Chondrocyte (in vitro differentiated cells): ENCODE data around the gene CTSE. TPM values are rescaled to one million over a fixed set of nuclear protein-coding genes. Genes with fewer than 3 reads are reported as not detected.
"Not testable (repeated sequence)": the region's sequence is repeated elsewhere in the genome, so short reads cannot be mapped to it uniquely, and the experiment has no call there.

Experiments
- DNase-seq: peaks from one replicate; pipeline ENCODE4 v3.0.0; 2021; ENCODE audit warnings: mixed read lengths, low spot score
- H3K27ac Mint-ChIP-seq: one replicate; pipeline ENCODE4 v1.8.0; 2021; ENCODE audit warnings: mild to moderate bottlenecking, moderate library complexity, mixed read lengths; ENCODE audit not compliant: unreplicated experiment
- H3K27me3 Mint-ChIP-seq: 2 replicates; pipeline ENCODE4 v1.8.0; 2021; ENCODE audit warnings: low read depth, mixed read lengths
- H3K36me3 Mint-ChIP-seq: 2 replicates; pipeline ENCODE4 v1.8.0; 2021; ENCODE audit warnings: low read depth, mixed read lengths
- H3K4me1 Mint-ChIP-seq: 2 replicates; pipeline ENCODE4 v1.8.0; 2021; ENCODE audit warnings: low read depth, mild to moderate bottlenecking, mixed read lengths
- H3K4me3 Mint-ChIP-seq: one replicate; pipeline ENCODE4 v1.8.0; 2021; ENCODE audit warnings: mild to moderate bottlenecking, moderate library complexity, mixed read lengths; ENCODE audit not compliant: unreplicated experiment
- H3K9me3 Mint-ChIP-seq: 2 replicates; pipeline ENCODE4 v1.8.0; 2021; ENCODE audit warnings: low read depth, mixed read lengths
- CTCF ChIP-seq: fragments of 200-600 bp; sonication (generic); IDR thresholded peaks from 2 replicates; pipeline ENCODE4 v1.5.0; 2021; ENCODE audit warnings: antibody characterized with exemption, mild to moderate bottlenecking, moderate library complexity
- total RNA-seq: library from RNA; stranded (reverse); gene quantifications from 3 replicates; pipeline ENCODE4 v1.2.1, GENCODE V29; 2021

The CTSE gene
- total RNA-seq, 1 donor from 2014 or later, result not detected

GRCh38 chr1:206065547-206066145 is 42.0 kb upstream of the CTSE start:
- Mint-ChIP-seq H3K4me1 (no peaks in the 10 kb centered on the region), H3K4me3 (no peak overlapping the region), H3K27me3 (peaks cover 15% of the 10 kb centered on the region), H3K9me3 (peaks cover 5% of the 10 kb centered on the region), H3K36me3 (no peaks in the 10 kb centered on the region), H3K27ac (no peak overlapping the region)
- no peak for TF ChIP-seq CTCF
- no peak for DNase-seq

GRCh38 chr1:206064501-206064900 is 40.8 kb upstream of the CTSE start:
- not testable (repeated sequence) for H3K4me3 Mint-ChIP-seq, H3K9me3 Mint-ChIP-seq, DNase-seq, H3K36me3 Mint-ChIP-seq, H3K27ac Mint-ChIP-seq, H3K4me1 Mint-ChIP-seq
- peaks cover 17% of the 10 kb centered on the region for H3K27me3 Mint-ChIP-seq

GRCh38 chr1:206064001-206064400 is 40.3 kb upstream of the CTSE start:
- not testable (repeated sequence) for H3K36me3 Mint-ChIP-seq, H3K27ac Mint-ChIP-seq, H3K9me3 Mint-ChIP-seq, H3K4me1 Mint-ChIP-seq, DNase-seq, H3K4me3 Mint-ChIP-seq
- peaks cover 12% of the 10 kb centered on the region for H3K27me3 Mint-ChIP-seq

GRCh38 chr1:206062464-206062863 is 38.8 kb upstream of the CTSE start:
- no peak overlapping the region for H3K27ac Mint-ChIP-seq
- TF ChIP-seq CTCF, result no peak
- H3K36me3 Mint-ChIP-seq, result no peaks in the 10 kb centered on the region
- H3K4me1 Mint-ChIP-seq, result no peaks in the 10 kb centered on the region
- DNase-seq, result no peak
- H3K4me3 Mint-ChIP-seq, result no peak overlapping the region
- peaks cover 4% of the 10 kb centered on the region for H3K27me3 Mint-ChIP-seq
- H3K9me3 Mint-ChIP-seq, result peaks cover 5% of the 10 kb centered on the region

GRCh38 chr1:206060844-206061243 is 37.1 kb upstream of the CTSE start:
- H3K36me3 Mint-ChIP-seq, result no peaks in the 10 kb centered on the region
- no peak for TF ChIP-seq CTCF
- no peaks in the 10 kb centered on the region for H3K4me1 Mint-ChIP-seq
- peaks cover 4% of the 10 kb centered on the region for H3K27me3 Mint-ChIP-seq
- H3K9me3 Mint-ChIP-seq, result peaks cover 5% of the 10 kb centered on the region
- no peak for DNase-seq
- H3K27ac Mint-ChIP-seq, result no peak overlapping the region
- H3K4me3 Mint-ChIP-seq, result no peak overlapping the region

- H3K4me1 Mint-ChIP-seq, result no peaks in the 10 kb centered on the region
- TF ChIP-seq CTCF, result no peak
- H3K36me3 Mint-ChIP-seq, result no peaks in the 10 kb centered on the region
- DNase-seq, result no peak
- H3K27ac Mint-ChIP-seq, result no peak overlapping the region
- no peak overlapping the region for H3K4me3 Mint-ChIP-seq
- H3K27me3 Mint-ChIP-seq, result peaks cover 4% of the 10 kb centered on the region
- peaks cover 5% of the 10 kb centered on the region for H3K9me3 Mint-ChIP-seq
Observed at GRCh38 chr1:206059355-206059915, 35.7 kb upstream of the CTSE start.
